UCSD-AML1 (cell line): Measurements from ENCODE around the gene SLC29A4.
"Not testable (repeated sequence)": the region's sequence is repeated elsewhere in the genome, so short reads cannot be mapped to it uniquely, and the experiment has no call there.

Experiments used
- DNase-seq: peaks from one replicate; lab custom pipeline; 2025; ENCODE audit not compliant: unreplicated experiment; lab: John Stamatoyannopoulos, UW

SLC29A4 gene

GRCh38 chr7:5320802-5321396 is 38.2 kb downstream of the SLC29A4 start:
- no peak for DNase-seq

GRCh38 chr7:5322621-5323410 is 40.1 kb downstream of the SLC29A4 start:
- DNase-seq: no peak

- DNase-seq: not testable (repeated sequence)
These were observed 41.3 kb downstream of the SLC29A4 start for GRCh38 chr7:5323800-5324781.

GRCh38 chr7:5324961-5325360 is 42.2 kb downstream of the SLC29A4 start:
- no peak for DNase-seq

GRCh38 chr7:5330288-5330687 is 47.5 kb downstream of the SLC29A4 start:
- no peak for DNase-seq

- no peak for DNase-seq
These were observed 49.8 kb downstream of the SLC29A4 start for GRCh38 chr7:5332579-5332978.

GRCh38 chr7:5333121-5334045 is 50.6 kb downstream of the SLC29A4 start:
- DNase-seq: no peak

GRCh38 chr7:5334671-5335070 is 51.9 kb downstream of the SLC29A4 start:
- no peak for DNase-seq

GRCh38 chr7:5337047-5337446 is 54.3 kb downstream of the SLC29A4 start:
- no peak for DNase-seq

- no peak for DNase-seq
These were observed 57.2 kb downstream of the SLC29A4 start for GRCh38 chr7:5339955-5340354.

- DNase-seq: no peak
These were observed 59.9 kb downstream of the SLC29A4 start for GRCh38 chr7:5342631-5343030.

- DNase-seq: no peak
These were observed 61.1 kb downstream of the SLC29A4 start for GRCh38 chr7:5343884-5344283.

GRCh38 chr7:5344342-5344741 is 61.6 kb downstream of the SLC29A4 start:
- no peak for DNase-seq

GRCh38 chr7:5345171-5345570 is 62.4 kb downstream of the SLC29A4 start:
- no peak for DNase-seq

GRCh38 chr7:5345671-5346070 is 62.9 kb downstream of the SLC29A4 start:
- no peak for DNase-seq

GRCh38 chr7:5348134-5349004 is 65.6 kb downstream of the SLC29A4 start:
- no peak for DNase-seq

- no peak for DNase-seq
These were observed 66.2 kb downstream of the SLC29A4 start for GRCh38 chr7:5349005-5349380.

GRCh38 chr7:5349437-5350173 is 66.9 kb downstream of the SLC29A4 start:
- no peak for DNase-seq

GRCh38 chr7:5350174-5350463 is 67.4 kb downstream of the SLC29A4 start:
- no peak for DNase-seq
